Measurements from ENCODE around the gene SAXO1.
"Not testable (repeated sequence)": the region's sequence is repeated elsewhere in the genome, so short reads cannot be mapped to it uniquely, and the experiment has no call there.

Gene SAXO1, protein sequence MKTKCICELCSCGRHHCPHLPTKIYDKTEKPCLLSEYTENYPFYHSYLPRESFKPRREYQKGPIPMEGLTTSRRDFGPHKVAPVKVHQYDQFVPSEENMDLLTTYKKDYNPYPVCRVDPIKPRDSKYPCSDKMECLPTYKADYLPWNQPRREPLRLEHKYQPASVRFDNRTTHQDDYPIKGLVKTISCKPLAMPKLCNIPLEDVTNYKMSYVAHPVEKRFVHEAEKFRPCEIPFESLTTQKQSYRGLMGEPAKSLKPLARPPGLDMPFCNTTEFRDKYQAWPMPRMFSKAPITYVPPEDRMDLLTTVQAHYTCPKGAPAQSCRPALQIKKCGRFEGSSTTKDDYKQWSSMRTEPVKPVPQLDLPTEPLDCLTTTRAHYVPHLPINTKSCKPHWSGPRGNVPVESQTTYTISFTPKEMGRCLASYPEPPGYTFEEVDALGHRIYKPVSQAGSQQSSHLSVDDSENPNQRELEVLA

GRCh38 chr9:19033015-19033414 lies at the start of gene SAXO1:
TSS of gene SAXO1 (minus strand) at chr9:19033209. CDS start at chr9:19032908, 301 bp downstream.
- in situ Hi-C loops (cut with MboI; ENCODE audit: low sequenced_read_pairs): no loop called here

GRCh38 chr9:19074836-19075235 lies 41.8 kb upstream of the SAXO1 start:
- in situ Hi-C loops (cut with MboI; ENCODE audit: low sequenced_read_pairs): no loop called here

- in situ Hi-C loops (cut with MboI; ENCODE audit: low sequenced_read_pairs): no loop called here
Measured at GRCh38 chr9:19074229-19074628, 41.2 kb upstream of the SAXO1 start.

DNA sequence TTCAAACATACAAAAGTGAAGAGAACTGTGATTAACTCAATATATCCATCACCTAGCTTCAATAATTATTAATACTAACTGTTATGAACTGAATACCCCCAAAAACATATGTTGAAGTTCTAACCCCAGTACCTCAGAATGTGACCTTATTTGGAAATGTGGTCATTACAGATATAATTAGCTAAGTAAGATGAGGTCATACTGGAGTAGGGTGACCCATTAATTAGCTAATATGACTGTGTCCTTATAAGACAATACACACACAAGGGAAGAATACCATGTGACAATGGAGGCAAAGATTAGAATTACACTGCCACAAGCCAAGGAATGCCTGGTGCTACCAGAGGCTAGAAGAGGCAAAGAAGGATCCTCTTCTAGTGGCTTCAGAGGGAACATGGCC lies 24.0 kb upstream of the SAXO1 start:
- in situ Hi-C loops (cut with MboI; ENCODE audit: low sequenced_read_pairs): no loop called here

DNA sequence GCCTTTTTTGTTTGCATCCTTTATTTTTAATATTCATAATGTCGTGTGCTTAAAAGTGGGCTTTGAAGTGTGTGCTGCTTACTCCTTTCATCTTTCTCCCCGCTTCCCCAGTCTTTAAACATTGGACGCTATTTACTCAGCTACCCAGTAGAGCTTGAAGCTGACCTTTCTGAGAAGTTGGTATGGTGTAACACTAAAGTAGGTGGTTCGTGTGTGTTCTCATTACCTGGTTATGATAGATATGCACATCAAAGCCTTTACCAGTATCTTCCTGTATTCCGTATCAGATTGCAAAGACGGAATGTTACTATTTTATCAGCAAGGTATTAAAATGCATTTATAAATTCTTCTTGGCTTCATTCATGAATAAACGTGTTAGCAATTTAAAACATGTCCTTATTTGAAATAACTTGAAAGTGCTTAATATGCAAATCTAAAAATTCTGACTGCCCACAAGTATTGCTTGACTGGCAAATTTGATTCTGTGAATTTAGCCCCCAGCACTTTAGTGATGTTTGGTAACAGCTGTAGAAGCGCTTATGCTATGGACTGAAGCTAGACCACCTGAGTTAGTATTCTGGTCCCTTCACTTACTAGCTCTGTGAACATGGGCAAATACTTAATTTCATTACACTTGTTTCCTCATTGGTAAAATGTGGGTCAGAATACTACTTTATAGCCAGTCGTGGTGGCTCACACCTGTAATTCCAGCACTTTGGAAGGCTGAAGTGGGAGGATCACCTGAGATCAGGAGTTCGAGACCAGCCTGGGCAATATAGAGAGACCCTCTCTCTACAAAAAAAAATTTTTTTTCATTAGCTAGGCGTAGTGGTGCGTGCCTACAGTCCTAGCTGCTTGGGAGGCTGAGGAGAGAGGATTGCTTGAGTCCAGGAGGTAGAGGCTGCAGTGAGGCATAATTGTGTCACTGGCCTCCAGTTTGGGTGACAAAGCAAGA lies 17.9 kb upstream of the SAXO1 start:
- in situ Hi-C loops (cut with MboI; ENCODE audit: low sequenced_read_pairs): no loop called here

GRCh38 chr9:19049917-19050636 lies 17.1 kb upstream of the SAXO1 start:
- in situ Hi-C loops (cut with MboI; ENCODE audit: low sequenced_read_pairs): no loop called here

- in situ Hi-C loops (cut with MboI; ENCODE audit: low sequenced_read_pairs): no loop called here
Measured at GRCh38 chr9:19048966-19049916, 16.2 kb upstream of the SAXO1 start, which contains the start of gene RRAGA. TSS of gene RRAGA (plus strand) at chr9:19049427. CDS start at chr9:19049660, 233 bp downstream.

GRCh38 chr9:19036611-19037010 lies 3.6 kb upstream of the SAXO1 start:
- in situ Hi-C loops (cut with MboI; ENCODE audit: low sequenced_read_pairs): no loop called here

- in situ Hi-C loops (cut with MboI; ENCODE audit: low sequenced_read_pairs): no loop called here
Measured at GRCh38 chr9:19032406-19032805, 603 bp downstream of the SAXO1 start.

DNA sequence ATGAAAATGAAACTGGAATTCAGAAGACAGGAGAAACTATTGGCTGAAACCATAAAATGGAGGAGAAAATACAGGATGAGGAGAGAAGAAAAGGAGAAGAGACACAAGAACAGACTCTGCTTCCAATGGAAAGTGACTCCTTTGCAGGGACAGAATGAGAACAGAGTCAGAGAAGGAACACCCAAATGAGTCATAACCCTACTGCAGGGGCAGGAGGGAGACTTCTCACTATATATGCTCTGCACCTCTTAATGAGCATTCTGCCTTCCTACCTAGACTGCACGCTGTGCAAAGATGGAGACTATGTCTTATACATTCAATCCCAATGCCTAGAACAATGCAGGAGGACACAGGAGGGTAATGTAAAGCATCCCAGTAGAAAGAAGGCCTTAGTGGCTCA lies 2.1 kb downstream of the SAXO1 start:
- in situ Hi-C loops (cut with MboI; ENCODE audit: low sequenced_read_pairs): no loop called here

GRCh38 chr9:19028835-19029451 lies 4.1 kb downstream of the SAXO1 start:
- in situ Hi-C loops (cut with MboI; ENCODE audit: low sequenced_read_pairs): no loop called here

- in situ Hi-C loops (cut with MboI; ENCODE audit: low sequenced_read_pairs): no loop called here
Measured at GRCh38 chr9:19027825-19028224, 5.2 kb downstream of the SAXO1 start.

- in situ Hi-C loops (cut with MboI; ENCODE audit: low sequenced_read_pairs): no loop called here
Measured at GRCh38 chr9:19026375-19026774, 6.6 kb downstream of the SAXO1 start.

DNA sequence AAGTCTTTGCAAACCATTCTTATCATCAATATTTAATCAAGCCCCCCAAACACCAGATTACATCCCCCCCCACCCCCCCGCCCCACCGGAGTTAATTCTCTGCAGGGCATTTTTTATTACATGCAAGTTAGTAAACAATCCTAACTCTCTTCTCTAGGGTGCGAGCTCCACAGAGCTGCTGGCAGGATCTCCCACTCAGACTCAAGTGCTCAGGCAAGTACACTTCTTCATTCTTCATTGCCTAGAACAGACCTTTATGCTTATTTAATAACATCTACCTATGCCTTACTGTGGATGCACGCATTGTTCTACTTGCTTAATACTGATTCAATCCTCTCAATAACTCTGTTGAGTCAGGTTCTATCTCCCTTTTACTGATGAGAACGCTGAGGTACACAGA lies 9.9 kb downstream of the SAXO1 start:
- in situ Hi-C loops (cut with MboI; ENCODE audit: low sequenced_read_pairs): no loop called here

- in situ Hi-C loops (cut with MboI; ENCODE audit: low sequenced_read_pairs): no loop called here
Measured at GRCh38 chr9:19022206-19022605, 10.8 kb downstream of the SAXO1 start.

GRCh38 chr9:19021649-19022048 lies 11.4 kb downstream of the SAXO1 start:
- in situ Hi-C loops (cut with MboI; ENCODE audit: low sequenced_read_pairs): not testable (repeated sequence)

DNA sequence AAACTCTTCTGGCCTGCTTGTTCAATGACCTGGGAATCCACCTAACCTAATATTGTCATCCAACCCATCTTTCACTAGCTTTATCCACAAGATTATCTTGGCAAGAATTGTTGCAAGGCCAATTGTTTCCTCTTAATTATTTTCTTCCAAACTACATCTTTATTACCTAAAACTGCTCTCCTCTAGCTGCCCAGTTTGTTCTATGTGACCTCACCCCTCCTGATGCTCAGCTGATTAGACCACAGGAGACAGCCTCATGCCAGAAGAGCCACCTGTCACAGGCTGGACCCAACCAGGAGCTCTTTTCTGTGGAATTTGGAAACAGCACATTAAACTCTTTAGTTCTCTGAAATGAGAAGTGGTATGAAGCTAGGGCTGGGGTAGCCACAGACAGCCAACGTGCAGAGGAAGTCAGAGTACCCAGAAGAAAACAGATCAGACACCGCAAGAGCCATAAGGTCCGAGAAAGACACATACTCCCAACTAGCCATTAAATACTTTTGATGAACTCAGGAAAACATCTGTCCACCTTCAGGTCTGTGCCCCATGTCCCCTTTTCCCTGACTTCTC lies 12.0 kb downstream of the SAXO1 start:
- in situ Hi-C loops (cut with MboI; ENCODE audit: low sequenced_read_pairs): no loop called here

DNA sequence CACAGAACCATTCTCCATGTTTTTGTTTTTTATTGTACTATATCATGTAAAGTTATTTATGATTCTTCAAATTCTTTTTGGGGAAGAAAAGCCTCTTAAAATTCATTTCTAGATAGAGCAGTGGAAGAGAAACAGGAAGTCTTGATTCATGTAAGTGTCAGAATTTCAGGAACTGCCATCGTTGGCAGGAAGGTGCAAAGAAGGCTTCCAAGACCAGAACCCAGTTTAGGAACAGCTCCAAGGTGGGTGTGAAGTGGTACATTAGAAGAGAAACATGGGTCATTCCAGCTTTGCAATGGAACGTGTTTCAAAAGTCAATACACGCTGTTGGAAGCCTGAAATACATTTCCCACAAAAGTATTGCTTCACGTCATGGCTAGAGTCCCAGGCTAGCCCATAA lies 14.8 kb downstream of the SAXO1 start:
- in situ Hi-C loops (cut with MboI; ENCODE audit: low sequenced_read_pairs): no loop called here

DNA sequence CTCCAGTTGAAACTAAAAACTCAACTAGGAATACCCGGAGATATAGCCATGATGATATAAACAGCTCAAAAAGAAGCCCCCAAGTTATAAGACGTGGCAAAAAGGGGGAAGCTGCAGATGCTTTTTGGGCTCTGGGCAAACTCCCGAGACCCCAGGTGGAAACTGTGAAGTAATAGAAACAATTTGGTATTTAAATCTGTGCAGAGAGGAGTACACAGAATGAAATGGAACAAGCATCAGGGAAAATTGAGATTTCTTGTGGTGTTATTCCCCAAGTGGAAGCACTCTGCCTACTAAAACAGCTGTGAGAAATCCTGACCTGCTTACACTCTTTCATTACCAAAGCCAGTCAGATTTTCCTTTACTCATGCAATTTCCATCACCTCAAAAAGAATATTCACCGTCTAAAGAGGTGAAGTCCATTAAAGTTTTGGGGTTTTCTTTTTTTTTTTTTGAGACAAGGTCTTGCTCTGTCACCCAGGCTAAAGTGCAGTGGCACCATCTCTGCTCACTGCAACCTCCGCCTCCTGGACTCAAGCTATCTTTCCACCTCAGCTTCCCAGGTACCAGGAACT lies 23.5 kb downstream of the SAXO1 start:
- in situ Hi-C loops (cut with MboI; ENCODE audit: low sequenced_read_pairs): no loop called here

Data from HL-60/S4 (cell line).